GM12878 (cell line): ENCODE measurements around the gene SHC4. TPM values are rescaled to one million over a fixed set of nuclear protein-coding genes. Genes with fewer than 3 reads are reported as not detected.

ENCODE experiments used
- ATF7 ChIP-seq: fragments of 450-650 bp; IDR thresholded peaks from 2 replicates; pipeline ENCODE4 v1.6.1; 2016; ENCODE audit warnings: low read depth, mild to moderate bottlenecking
- BRCA1 ChIP-seq: IDR thresholded peaks from 2 replicates; pipeline ENCODE4 v1.6.1; 2011; ENCODE audit warnings: low read depth, low read length, improper control_type of control experiment
- CEBPZ ChIP-seq: fragments of 150-350 bp; IDR thresholded peaks from 2 replicates; pipeline ENCODE4 v1.6.1; 2016; ENCODE audit warnings: low read depth, low read length
- CREB1 ChIP-seq: IDR thresholded peaks from 2 replicates; pipeline ENCODE4 v1.6.1; 2012; ENCODE audit warnings: low read depth, mild to moderate bottlenecking, inconsistent platforms
- EZH2 ChIP-seq: IDR thresholded peaks from 2 replicates; pipeline ENCODE4 v1.6.1; 2012; ENCODE audit warnings: low read depth, mild to moderate bottlenecking, control low read depth, inconsistent platforms, low read length, borderline replicate concordance; ENCODE audit not compliant: control insufficient read depth
- FOXK2 ChIP-seq: fragments of 450-650 bp; IDR thresholded peaks from 2 replicates; pipeline ENCODE4 v1.6.1; 2017; ENCODE audit warnings: mild to moderate bottlenecking, moderate library complexity
- IKZF2 ChIP-seq, 2 experiments: fragments of 450-650 bp; IDR thresholded peaks; 2 replicates each; pipeline ENCODE4 v1.6.1; 2017; ENCODE audit warnings: mild to moderate bottlenecking in 2 of 2, moderate library complexity in 2 of 2
- JUNB ChIP-seq: IDR thresholded peaks from 2 replicates; pipeline ENCODE4 v1.6.1; 2016; ENCODE audit warnings: antibody characterized with exemption, mild to moderate bottlenecking
- MEF2B ChIP-seq: fragments of 450-650 bp; IDR thresholded peaks from 2 replicates; pipeline ENCODE4 v1.6.1; 2018; ENCODE audit warnings: mild to moderate bottlenecking, moderate library complexity; ENCODE audit not compliant: partially characterized antibody, poor library complexity, severe bottlenecking
- PML ChIP-seq: IDR thresholded peaks from 2 replicates; pipeline ENCODE4 v1.6.1; 2012; ENCODE audit warnings: low read length, inconsistent platforms
- RAD21 ChIP-seq: IDR thresholded peaks from 2 replicates; pipeline ENCODE4 v1.6.1; 2011; ENCODE audit warnings: mild to moderate bottlenecking, low read depth, low read length, moderate library complexity; ENCODE audit not compliant: insufficient read depth
- TCF3 ChIP-seq: IDR thresholded peaks from 2 replicates; pipeline ENCODE4 v1.6.1; 2012; ENCODE audit warnings: low read depth, mild to moderate bottlenecking, low read length, borderline replicate concordance; ENCODE audit not compliant: insufficient read depth
- ZNF217 ChIP-seq: fragments of 450-650 bp; IDR thresholded peaks from 2 replicates; pipeline ENCODE4 v1.6.1; 2017; ENCODE audit warnings: antibody characterized with exemption, mild to moderate bottlenecking
- polyA plus RNA-seq, 11 experiments: library from polyadenylated mRNA; depleted of rRNA in 4 of 11; unstranded in 6 of 11; stranded (reverse) in 5 of 11; fragments of >200 nt; fragmentation: Nextera tagmentation in 4 of 11; fragmentation: Illumina TruSeq in 1 of 11; extraction: Ambion mirVana in 4 of 11; extraction: Trizol in 1 of 11; gene quantifications; 1 replicate in 1 of 11; 2 replicates in 10 of 11; pipeline versions ENCODE4 v1.2.1 to v1.2.3, GENCODE V29; 2011 to 2016; ENCODE audit warnings: inconsistent platforms in 2 of 11, missing spikeins in 2 of 11, low read depth in 1 of 11
- total RNA-seq, 4 experiments: library from RNA; depleted of rRNA in 3 of 4; stranded (reverse); fragments of >200 nt in 3 of 4; fragmentation: Illumina TruSeq in 1 of 4; extraction: Trizol in 1 of 4; gene quantifications; 2 replicates each; pipeline versions ENCODE4 v1.2.1 to v1.2.3, GENCODE V29; 2013 to 2021
- TF ChIP-seq, protein P1 (sequence below): fragments of 450-650 bp; IDR thresholded peaks from 2 replicates; pipeline ENCODE4 v1.6.1; 2017; ENCODE audit warnings: mild to moderate bottlenecking, moderate library complexity
- TF ChIP-seq, protein P2 (sequence below): fragments of 450-650 bp; IDR thresholded peaks from 2 replicates; pipeline ENCODE4 v1.6.1; 2017; ENCODE audit warnings: mild to moderate bottlenecking, low read depth, inconsistent platforms; ENCODE audit not compliant: poor library complexity, severe bottlenecking

The SHC4 gene
- total and polyA plus RNA-seq, 10 of the 15 experiments (the other 5 are each of a cell fraction or from before 2014, with no cell fraction given) = 0.04 to 0.87 (median 0.14) TPM

- TF ChIP-seq, protein P1, sequence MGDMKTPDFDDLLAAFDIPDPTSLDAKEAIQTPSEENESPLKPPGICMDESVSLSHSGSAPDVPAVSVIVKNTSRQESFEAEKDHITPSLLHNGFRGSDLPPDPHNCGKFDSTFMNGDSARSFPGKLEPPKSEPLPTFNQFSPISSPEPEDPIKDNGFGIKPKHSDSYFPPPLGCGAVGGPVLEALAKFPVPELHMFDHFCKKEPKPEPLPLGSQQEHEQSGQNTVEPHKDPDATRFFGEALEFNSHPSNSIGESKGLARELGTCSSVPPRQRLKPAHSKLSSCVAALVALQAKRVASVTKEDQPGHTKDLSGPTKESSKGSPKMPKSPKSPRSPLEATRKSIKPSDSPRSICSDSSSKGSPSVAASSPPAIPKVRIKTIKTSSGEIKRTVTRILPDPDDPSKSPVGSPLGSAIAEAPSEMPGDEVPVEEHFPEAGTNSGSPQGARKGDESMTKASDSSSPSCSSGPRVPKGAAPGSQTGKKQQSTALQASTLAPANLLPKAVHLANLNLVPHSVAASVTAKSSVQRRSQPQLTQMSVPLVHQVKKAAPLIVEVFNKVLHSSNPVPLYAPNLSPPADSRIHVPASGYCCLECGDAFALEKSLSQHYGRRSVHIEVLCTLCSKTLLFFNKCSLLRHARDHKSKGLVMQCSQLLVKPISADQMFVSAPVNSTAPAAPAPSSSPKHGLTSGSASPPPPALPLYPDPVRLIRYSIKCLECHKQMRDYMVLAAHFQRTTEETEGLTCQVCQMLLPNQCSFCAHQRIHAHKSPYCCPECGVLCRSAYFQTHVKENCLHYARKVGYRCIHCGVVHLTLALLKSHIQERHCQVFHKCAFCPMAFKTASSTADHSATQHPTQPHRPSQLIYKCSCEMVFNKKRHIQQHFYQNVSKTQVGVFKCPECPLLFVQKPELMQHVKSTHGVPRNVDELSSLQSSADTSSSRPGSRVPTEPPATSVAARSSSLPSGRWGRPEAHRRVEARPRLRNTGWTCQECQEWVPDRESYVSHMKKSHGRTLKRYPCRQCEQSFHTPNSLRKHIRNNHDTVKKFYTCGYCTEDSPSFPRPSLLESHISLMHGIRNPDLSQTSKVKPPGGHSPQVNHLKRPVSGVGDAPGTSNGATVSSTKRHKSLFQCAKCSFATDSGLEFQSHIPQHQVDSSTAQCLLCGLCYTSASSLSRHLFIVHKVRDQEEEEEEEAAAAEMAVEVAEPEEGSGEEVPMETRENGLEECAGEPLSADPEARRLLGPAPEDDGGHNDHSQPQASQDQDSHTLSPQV = 0 out of 2 replicates have a peak, but pooled peaks have one; percentile 19
- TF ChIP-seq ZNF217 (no peak; the same call in 1 of the 2 replicates), CEBPZ (no peak), EZH2 (no peak), BRCA1 (no peak), RAD21 (no peak), JUNB (no peak), TCF3 (no peak), PML (no peak), IKZF2 (IDR thresholded peaks at IDR 0.05) (peak in 1 of 2 experiments; percentile 24; a peak in 1 of 4 replicates), MEF2B (peak; percentile 11), ATF7 (peak; percentile 43; the same call in 1 of the 2 replicates), FOXK2 (no peak), CREB1 (no peak)
- TF ChIP-seq, protein P2, sequence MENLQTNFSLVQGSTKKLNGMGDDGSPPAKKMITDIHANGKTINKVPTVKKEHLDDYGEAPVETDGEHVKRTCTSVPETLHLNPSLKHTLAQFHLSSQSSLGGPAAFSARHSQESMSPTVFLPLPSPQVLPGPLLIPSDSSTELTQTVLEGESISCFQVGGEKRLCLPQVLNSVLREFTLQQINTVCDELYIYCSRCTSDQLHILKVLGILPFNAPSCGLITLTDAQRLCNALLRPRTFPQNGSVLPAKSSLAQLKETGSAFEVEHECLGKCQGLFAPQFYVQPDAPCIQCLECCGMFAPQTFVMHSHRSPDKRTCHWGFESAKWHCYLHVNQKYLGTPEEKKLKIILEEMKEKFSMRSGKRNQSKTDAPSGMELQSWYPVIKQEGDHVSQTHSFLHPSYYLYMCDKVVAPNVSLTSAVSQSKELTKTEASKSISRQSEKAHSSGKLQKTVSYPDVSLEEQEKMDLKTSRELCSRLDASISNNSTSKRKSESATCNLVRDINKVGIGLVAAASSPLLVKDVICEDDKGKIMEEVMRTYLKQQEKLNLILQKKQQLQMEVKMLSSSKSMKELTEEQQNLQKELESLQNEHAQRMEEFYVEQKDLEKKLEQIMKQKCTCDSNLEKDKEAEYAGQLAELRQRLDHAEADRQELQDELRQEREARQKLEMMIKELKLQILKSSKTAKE = no peak
These were observed 166.8 kb downstream of the SHC4 start (continued) for GRCh38 chr15:48796930-48797329.
